Thyroid gland (tissue), 4 donors: ENCODE data around the gene CPNE2. TPM values are rescaled to one million over a fixed set of nuclear protein-coding genes. Genes with fewer than 3 reads are reported as not detected.
"Not testable (repeated sequence)": the region's sequence is repeated elsewhere in the genome, so short reads cannot be mapped to it uniquely, and the experiment has no call there.

Experiments used
- DNase-seq, 2 donors: peaks; one replicate each; pipeline ENCODE4 v3.0.0-alpha.2; 2019
- H3K27ac ChIP-seq, 3 donors: fragments of 200-600 bp; sonication (generic); 1 replicate in 2 of 3; 2 replicates in 1 of 3; pipeline ENCODE4 v1.5.1; 2016 to 2019; ENCODE audit warnings: mild to moderate bottlenecking in 1 of 3, moderate library complexity in 1 of 3
- H3K27me3 ChIP-seq: fragments of 200-600 bp; sonication (generic); one replicate; pipeline ENCODE4 v1.5.1; 2019
- H3K36me3 ChIP-seq, 2 donors: fragments of 200-600 bp; sonication (generic); one replicate each; pipeline ENCODE4 v1.5.1; 2016 to 2019
- H3K4me1 ChIP-seq, 2 donors: fragments of 200-600 bp; sonication (generic); one replicate each; pipeline ENCODE4 v1.5.1; 2017 to 2019
- H3K4me3 ChIP-seq, 3 donors: fragments of 200-600 bp; sonication (generic); replicated peaks in 1 of 3; 1 replicate in 2 of 3; 2 replicates in 1 of 3; pipeline ENCODE4 v1.5.1; 2016; ENCODE audit warnings: mild to moderate bottlenecking in 1 of 3
- H3K9me3 ChIP-seq: fragments of 200-600 bp; sonication (generic); one replicate; pipeline ENCODE4 v1.5.1; 2017
- POLR2A ChIP-seq, 2 donors: fragments of 450-650 bp; IDR thresholded peaks; one replicate each; pipeline ENCODE4 v1.6.1; 2017; ENCODE audit warnings: antibody characterized with exemption in 2 of 2, mild to moderate bottlenecking in 2 of 2, moderate library complexity in 1 of 2
- WGBS, 2 donors: methylation state at CpG; one replicate each; pipeline ENCODE4 v1.1.5; 2017; 5-methylcytosine and 5-hydroxymethylcytosine counted together
- intact Hi-C: fragments of 100-400 bp; cut with DNase I; formaldehyde crosslinking; loops from one replicate; pipeline ENCODE4 v1.15.1; 2023
- total RNA-seq, 4 donors: library from RNA; depleted of rRNA; stranded (reverse); fragments of >200 nt; gene quantifications; one replicate each; pipeline ENCODE4 v1.2.3, GENCODE V29; 2016
- TF ChIP-seq, protein P1 (sequence below), 6 experiments: fragments of 200-600 bp in 3 of 6; fragments of 450-650 bp in 3 of 6; sonication (generic) in 3 of 6; IDR thresholded peaks; one replicate each; pipeline ENCODE4 v1.5.1; 2016 to 2019; ENCODE audit warnings: antibody characterized with exemption in 6 of 6, mild to moderate bottlenecking in 2 of 6, inconsistent platforms in 1 of 6, moderate library complexity in 1 of 6

Gene CPNE2
- total RNA-seq, 4 donors from 2014 or later: 26.6 to 33.3 (median 29.2) TPM

DNA sequence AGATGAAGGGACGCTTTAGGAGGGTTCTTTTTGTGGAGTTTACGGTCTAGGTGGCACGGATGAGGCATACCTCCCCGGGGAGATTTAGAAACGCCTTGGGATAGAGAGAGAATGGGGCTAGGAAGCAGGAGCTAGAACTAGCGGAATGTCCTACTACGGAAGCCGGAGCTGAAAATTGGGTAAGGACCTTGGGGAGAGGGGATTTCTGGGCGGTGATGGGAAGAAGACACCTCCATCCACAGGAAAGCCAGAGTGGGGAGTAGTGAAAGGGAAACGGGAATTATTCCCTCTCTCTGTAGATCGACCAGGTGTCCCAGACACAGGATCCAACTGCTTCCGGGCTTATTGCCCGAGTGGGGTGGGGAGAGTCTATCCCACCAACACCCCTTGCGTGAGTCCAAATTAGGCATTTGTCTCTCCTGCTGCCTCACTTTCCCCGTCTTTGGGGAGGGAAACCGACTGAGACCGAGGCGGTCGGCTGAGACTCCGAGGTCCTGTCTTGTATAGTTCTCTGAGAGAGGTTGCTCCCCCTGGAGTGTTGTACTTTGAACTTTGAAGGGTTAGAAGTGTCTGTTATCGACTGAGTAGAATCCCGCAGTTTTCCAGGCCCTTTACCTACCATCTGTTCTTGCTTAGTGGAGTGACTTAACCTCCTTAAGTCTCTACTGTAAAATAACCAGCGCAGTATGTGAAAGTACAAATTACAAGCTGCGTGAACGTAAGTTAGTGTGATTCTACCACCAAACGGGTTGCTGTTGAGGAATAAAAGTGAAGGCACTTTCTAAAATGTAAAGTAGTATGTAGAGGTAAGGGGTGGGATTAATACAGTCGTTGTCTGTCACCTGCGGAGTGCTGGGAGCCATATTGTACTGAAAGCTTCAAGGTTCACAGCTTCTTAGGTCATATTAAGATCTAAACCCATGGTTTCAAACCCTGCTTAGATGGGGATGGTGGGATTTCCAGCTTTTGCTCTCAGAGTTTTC lies 94.8 kb downstream of the CPNE2 start:
- H3K4me3 ChIP-seq: peak overlapping the region; percentile 81 to 98 (median 95)
- no peaks in the 10 kb centered on the region for H3K36me3 ChIP-seq
- peaks cover 15 to 32% of the 10 kb centered on the region in 2 donors for H3K4me1 ChIP-seq
- H3K27me3 ChIP-seq: no peaks in the 10 kb centered on the region
- WGBS, 2 donors: 1% methylated on average over 28 of the region's 28 CpGs
- TF ChIP-seq, protein P1, sequence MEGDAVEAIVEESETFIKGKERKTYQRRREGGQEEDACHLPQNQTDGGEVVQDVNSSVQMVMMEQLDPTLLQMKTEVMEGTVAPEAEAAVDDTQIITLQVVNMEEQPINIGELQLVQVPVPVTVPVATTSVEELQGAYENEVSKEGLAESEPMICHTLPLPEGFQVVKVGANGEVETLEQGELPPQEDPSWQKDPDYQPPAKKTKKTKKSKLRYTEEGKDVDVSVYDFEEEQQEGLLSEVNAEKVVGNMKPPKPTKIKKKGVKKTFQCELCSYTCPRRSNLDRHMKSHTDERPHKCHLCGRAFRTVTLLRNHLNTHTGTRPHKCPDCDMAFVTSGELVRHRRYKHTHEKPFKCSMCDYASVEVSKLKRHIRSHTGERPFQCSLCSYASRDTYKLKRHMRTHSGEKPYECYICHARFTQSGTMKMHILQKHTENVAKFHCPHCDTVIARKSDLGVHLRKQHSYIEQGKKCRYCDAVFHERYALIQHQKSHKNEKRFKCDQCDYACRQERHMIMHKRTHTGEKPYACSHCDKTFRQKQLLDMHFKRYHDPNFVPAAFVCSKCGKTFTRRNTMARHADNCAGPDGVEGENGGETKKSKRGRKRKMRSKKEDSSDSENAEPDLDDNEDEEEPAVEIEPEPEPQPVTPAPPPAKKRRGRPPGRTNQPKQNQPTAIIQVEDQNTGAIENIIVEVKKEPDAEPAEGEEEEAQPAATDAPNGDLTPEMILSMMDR (IDR thresholded peaks at IDR 0.05): no peak
- no peak for TF ChIP-seq POLR2A (IDR thresholded peaks at IDR 0.05)
- peak; percentile 28 to 30 for DNase-seq
- H3K27ac ChIP-seq: peak overlapping the region; percentile 80 to 91 (median 89)
- intact Hi-C loops: loop anchor here (10.0 kb wide), 1 partner anchor 58 kb away; the partner anchor contains the start of gene ARL2BP
- H3K9me3 ChIP-seq: no peaks in the 10 kb centered on the region

DNA sequence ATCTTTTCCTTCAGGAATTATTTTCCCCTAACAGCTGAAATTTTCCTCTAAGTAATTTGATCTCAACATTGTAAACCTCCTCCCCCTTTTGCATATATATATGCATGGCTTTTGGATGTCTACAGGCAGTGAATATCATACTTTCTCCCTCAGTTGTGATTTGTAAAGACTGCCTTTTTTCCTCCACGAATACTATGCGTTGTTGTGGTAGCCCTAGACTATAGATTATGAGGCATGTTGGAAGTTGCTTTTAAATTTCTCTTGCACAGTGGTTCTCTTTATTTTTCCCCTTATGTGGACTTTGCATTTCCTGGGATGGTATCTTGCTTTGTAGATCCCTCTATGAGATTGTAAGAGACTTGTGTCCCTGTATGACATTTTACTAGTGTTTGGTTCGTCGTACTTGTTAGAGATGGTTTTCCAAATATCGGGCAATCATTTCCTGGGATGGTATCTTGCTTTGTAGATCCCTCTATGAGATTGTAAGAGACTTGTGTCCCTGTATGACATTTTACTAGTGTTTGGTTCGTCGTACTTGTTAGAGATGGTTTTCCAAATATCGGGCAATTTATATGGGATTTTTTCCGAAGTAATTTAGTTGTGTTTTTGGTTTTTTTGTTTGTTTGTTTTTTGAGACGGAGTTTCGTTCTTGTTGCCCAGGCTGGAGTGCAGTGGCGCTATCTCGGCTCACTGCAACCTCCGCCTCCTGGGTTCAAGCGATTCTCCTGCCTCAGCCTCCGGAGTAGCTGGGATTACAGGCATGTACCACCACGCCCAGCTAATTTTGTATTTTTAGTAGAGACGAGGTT lies 95.7 kb downstream of the CPNE2 start:
- intact Hi-C loops: loop anchor here (10.0 kb wide), 1 partner anchor 57 kb away; the partner anchor contains the start of gene ARL2BP
- not testable (repeated sequence) for H3K36me3 ChIP-seq, H3K9me3 ChIP-seq, H3K27me3 ChIP-seq, DNase-seq
- Histone ChIP-seq H3K4me1 (peaks cover 19 to 40% of the 10 kb centered on the region in 2 donors), H3K4me3 (peak overlapping the region in 1 of 3 donors; percentile 81), H3K27ac (peak overlapping the region in 2 of 3 donors; percentile 80 to 91)
- WGBS, 2 donors: 76 to 80% methylated on average over 18 of the region's 18 CpGs

DNA sequence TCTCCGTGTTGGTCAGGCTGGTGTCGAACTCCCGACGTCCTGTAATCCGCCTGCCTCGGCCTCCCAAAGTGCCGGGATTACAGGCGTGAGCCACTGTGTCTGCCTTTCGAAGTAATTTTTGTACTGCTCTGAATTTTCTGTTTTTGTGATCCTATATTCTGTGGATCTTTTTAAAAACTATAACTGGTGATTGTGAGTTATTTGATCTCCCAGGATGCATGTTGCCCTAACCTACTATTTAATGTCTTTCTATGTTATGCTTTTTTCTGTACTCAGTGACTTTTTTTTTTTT lies 96.3 kb downstream of the CPNE2 start:
- Histone ChIP-seq H3K36me3 (no peaks in the 10 kb centered on the region), H3K27ac (no peak overlapping the region), H3K4me1 (peaks cover 23 to 44% of the 10 kb centered on the region in 2 donors), H3K4me3 (no peak overlapping the region), H3K27me3 (no peaks in the 10 kb centered on the region), H3K9me3 (no peaks in the 10 kb centered on the region)
- intact Hi-C loops: loop anchor here (10.0 kb wide), 1 partner anchor 56 kb away; the partner anchor contains the start of gene ARL2BP
- DNase-seq: no peak
- 91 to 96% methylated on average over 9 of the region's 9 CpGs for WGBS, 2 donors
- TF ChIP-seq POLR2A (IDR thresholded peaks at IDR 0.05): no peak
- TF ChIP-seq, protein P1 (IDR thresholded peaks at IDR 0.05): no peak

DNA sequence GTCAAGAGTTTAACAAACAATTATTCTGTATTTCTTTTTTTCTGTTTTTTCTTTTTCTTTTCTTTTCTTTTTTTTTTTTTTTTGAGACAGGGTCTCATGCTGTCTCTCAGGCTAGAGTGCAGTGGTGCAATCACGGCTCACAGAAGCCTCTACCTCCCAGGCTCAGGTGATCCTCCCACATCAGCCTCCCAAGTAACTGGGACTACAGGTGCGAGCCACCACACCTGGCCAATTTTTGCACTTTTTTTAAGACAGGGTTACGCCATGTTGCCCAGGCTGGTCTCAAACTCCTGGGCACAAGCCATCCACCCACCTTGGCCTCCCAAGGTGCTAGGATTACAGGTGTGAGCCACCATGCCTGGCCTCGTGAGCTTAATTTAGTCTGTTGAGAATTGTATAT lies 97.1 kb downstream of the CPNE2 start:
- peaks cover 20 to 50% of the 10 kb centered on the region in 2 donors for H3K4me1 ChIP-seq
- not testable (repeated sequence) for H3K27me3 ChIP-seq, H3K36me3 ChIP-seq, H3K27ac ChIP-seq, H3K4me3 ChIP-seq, DNase-seq, H3K9me3 ChIP-seq
- intact Hi-C loops: loop anchor here (10.0 kb wide), 1 partner anchor 55 kb away; the partner anchor contains the start of gene ARL2BP
- 97% methylated on average over 4 of the region's 4 CpGs for WGBS, 2 donors

DNA sequence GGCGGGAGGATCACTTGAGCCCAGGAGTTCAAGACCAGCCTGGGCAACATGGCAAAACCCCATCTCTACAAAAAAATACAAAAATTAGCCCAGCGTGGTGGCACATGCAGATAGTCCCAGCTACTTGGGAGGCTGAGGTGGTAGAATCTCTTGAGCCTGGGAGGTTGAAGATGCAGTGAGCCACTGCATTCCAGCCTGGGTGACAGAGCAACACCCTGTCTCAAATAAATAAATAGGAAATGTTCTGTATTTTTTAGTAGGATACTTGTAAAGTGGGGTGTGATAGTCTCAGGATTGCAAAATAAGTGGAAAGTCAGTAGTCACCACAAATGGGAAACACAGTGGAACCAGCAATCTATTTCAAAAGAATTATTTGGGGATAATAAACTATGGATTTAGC lies 97.8 kb downstream of the CPNE2 start:
- WGBS, 2 donors: 96% methylated on average over 2 of the region's 2 CpGs

More for the DNA sequence above, 97.8 kb downstream of the CPNE2 start:
- no peak for DNase-seq
- Histone ChIP-seq H3K27ac (no peak overlapping the region), H3K4me3 (no peak overlapping the region), H3K4me1 (peaks cover 15 to 46% of the 10 kb centered on the region in 2 donors), H3K9me3 (no peaks in the 10 kb centered on the region), H3K36me3 (no peaks in the 10 kb centered on the region), H3K27me3 (no peaks in the 10 kb centered on the region)
- intact Hi-C loops: no loop called here
- no peak for TF ChIP-seq POLR2A (IDR thresholded peaks at IDR 0.05)
- TF ChIP-seq, protein P1 (IDR thresholded peaks at IDR 0.05): no peak
